Kidney epithelial cell (primary cell): ENCODE measurements around the gene RANBP1. TPM values are rescaled to one million over a fixed set of nuclear protein-coding genes. Genes with fewer than 3 reads are reported as not detected.

Experiments used
- DNase-seq: peaks from one replicate; pipeline ENCODE4 v3.0.0-alpha.2; 2010; ENCODE audit warnings: low read depth
- H3K27me3 ChIP-seq: 2 replicates; pipeline ENCODE4 v1.6.0; 2011; ENCODE audit warnings: low read length; ENCODE audit not compliant: control insufficient read depth, insufficient read depth
- H3K36me3 ChIP-seq: 2 replicates; pipeline ENCODE4 v1.5.1; 2011; ENCODE audit warnings: low read length; ENCODE audit not compliant: control insufficient read depth, insufficient read depth
- H3K4me3 ChIP-seq: 2 replicates; pipeline ENCODE4 v1.5.1; 2011; ENCODE audit warnings: low read depth, mild to moderate bottlenecking, control low read depth, low read length
- total RNA-seq: library from RNA; depleted of rRNA; stranded (reverse); fragments of >200 nt; gene quantifications from 2 replicates; pipeline ENCODE4 v1.2.3, GENCODE V29; 2015
- TF ChIP-seq, protein P1 (sequence below): IDR thresholded peaks from 2 replicates; pipeline ENCODE4 v1.5.1; 2011; ENCODE audit warnings: mild to moderate bottlenecking, moderate library complexity, low read length, control low read depth, inconsistent platforms; ENCODE audit not compliant: insufficient read depth, poor library complexity, severe bottlenecking

Gene RANBP1
- total RNA-seq, 1 donor from 2014 or later, result 360 TPM

GRCh38 chr22:20136603-20136873, 20.6 kb downstream of the RANBP1 start:
- TF ChIP-seq, protein P1, sequence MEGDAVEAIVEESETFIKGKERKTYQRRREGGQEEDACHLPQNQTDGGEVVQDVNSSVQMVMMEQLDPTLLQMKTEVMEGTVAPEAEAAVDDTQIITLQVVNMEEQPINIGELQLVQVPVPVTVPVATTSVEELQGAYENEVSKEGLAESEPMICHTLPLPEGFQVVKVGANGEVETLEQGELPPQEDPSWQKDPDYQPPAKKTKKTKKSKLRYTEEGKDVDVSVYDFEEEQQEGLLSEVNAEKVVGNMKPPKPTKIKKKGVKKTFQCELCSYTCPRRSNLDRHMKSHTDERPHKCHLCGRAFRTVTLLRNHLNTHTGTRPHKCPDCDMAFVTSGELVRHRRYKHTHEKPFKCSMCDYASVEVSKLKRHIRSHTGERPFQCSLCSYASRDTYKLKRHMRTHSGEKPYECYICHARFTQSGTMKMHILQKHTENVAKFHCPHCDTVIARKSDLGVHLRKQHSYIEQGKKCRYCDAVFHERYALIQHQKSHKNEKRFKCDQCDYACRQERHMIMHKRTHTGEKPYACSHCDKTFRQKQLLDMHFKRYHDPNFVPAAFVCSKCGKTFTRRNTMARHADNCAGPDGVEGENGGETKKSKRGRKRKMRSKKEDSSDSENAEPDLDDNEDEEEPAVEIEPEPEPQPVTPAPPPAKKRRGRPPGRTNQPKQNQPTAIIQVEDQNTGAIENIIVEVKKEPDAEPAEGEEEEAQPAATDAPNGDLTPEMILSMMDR, result no peak
- no peak overlapping the region for H3K4me3 ChIP-seq
- H3K27me3 ChIP-seq, result no peaks in the 10 kb centered on the region
- no peaks in the 10 kb centered on the region for H3K36me3 ChIP-seq
- DNase-seq, result no peak

DNA sequence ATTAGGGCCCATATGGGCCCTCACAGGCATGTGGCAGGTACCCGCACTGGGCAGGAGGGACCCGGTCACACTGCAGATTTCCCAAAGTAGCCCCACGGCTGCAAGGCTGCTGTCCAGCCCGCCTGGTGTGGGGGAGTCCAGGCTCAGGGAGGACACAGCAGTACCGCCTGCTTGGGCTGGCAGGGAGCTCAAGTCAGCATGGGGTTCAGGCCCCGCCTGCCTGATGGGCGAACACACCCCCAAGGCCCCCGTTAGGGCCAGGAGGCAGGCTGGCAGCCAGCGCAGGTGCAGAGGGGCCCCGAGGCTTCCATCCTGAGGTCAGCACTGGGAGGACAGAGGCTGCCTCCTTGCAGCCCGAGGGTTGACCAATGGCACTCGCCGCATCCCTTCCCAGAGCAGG, 21.2 kb downstream of the RANBP1 start:
- TF ChIP-seq, protein P1, result no peak
- no peak overlapping the region for H3K4me3 ChIP-seq
- H3K36me3 ChIP-seq, result no peaks in the 10 kb centered on the region
- no peaks in the 10 kb centered on the region for H3K27me3 ChIP-seq
- no peak for DNase-seq

DNA sequence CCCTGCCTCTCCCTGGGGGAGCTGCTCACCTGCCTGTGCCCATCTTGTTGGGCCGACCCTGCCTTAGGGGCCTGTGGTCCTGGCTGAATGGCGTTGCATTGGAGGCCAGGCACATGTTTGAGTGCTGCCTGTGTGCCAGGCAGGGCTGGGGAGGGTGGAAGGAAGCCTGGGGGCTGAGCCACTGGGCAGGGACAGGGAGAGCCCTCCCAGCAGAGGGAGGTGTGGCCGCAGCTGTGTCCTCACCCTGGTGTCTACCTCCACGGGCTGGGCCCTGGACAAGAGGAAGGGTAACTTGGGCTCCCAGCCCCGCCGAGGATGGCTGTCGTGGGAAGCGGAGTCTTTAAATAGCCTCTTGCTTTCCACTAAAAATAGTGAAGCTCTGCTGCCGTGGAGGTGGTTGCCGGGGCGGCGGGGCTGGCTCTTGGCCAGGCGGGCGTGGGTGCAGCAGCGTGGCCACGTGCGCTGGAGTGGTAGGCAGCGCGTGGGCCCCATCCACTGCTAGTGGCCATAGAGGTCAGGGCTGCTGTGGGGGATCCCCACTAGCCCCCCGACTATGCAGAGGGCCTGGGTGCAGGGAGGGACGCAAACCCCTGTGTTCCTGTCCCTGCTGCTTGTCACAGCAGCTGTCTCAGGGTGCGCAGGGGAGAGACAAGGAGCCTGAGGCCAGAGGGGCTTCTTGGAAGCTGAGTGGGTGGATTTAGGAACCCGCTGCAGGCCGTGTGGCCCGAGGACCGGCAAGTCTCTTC, 21.9 kb downstream of the RANBP1 start:
- no peaks in the 10 kb centered on the region for H3K36me3 ChIP-seq
- no peak overlapping the region for H3K4me3 ChIP-seq
- DNase-seq, result no peak
- TF ChIP-seq, protein P1, result no peak
- no peaks in the 10 kb centered on the region for H3K27me3 ChIP-seq

DNA sequence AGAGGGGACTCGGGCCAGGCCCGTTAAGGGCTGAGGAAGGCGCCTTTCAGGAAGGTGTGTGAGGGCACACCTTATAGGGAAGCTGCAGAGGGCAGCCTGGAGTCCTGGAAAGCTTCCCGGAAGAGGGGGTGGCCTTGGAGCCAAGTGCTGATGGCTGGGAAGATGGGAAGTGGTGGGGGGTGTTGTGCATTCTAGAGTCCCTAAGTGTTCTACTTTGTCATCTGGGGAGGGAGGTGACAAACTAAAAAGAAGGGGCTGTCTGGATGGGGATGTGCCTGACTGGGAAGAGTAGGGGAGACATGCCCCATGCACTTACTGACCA, 22.5 kb downstream of the RANBP1 start:
- TF ChIP-seq, protein P1, result no peak
- no peaks in the 10 kb centered on the region for H3K27me3 ChIP-seq
- no peak overlapping the region for H3K4me3 ChIP-seq
- no peak for DNase-seq
- no peaks in the 10 kb centered on the region for H3K36me3 ChIP-seq

GRCh38 chr22:20138868-20139267, 23.0 kb downstream of the RANBP1 start:
- Histone ChIP-seq H3K27me3 (no peaks in the 10 kb centered on the region), H3K36me3 (no peaks in the 10 kb centered on the region), H3K4me3 (no peak overlapping the region)
- DNase-seq, result no peak
- TF ChIP-seq, protein P1, result no peak

DNA sequence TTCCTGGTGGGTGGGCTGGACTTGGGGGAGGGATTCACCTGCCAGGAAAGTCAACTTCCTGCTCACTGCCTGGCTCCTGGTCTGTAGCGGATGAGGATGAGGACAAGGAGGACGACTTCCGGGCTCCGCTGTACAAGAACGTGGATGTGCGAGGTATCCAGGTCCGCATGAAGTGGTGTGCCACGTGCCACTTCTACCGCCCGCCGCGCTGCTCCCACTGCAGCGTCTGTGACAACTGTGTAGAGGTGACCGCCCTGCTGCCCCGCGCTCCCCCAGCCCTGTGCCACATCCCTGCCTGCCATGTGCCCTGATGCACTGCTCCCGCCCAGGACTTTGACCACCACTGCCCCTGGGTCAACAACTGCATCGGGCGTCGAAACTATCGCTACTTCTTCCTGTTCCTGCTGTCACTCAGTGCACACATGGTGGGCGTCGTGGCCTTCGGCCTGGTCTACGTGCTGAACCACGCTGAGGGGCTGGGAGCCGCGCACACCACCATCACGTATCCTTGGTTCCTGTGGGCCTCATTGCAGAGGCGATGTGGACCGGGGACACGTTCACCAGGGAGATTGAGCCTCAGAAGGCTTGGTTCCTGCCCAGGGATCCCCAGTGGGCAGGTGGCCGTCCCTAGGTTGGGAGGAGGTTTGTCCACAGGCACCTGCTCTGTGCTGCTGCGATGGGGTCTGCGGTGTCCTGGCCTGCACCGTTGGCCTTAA, 23.6 kb downstream of the RANBP1 start:
- TF ChIP-seq, protein P1, result no peak
- H3K27me3 ChIP-seq, result no peaks in the 10 kb centered on the region
- H3K36me3 ChIP-seq, result no peaks in the 10 kb centered on the region
- no peak overlapping the region for H3K4me3 ChIP-seq
- no peak for DNase-seq
